NT2/D1 (cell line): Measurements from ENCODE around the gene CANX.

Experiments used
- SUZ12 ChIP-seq: IDR thresholded peaks from 2 replicates; pipeline ENCODE4 v1.6.1; 2011; ENCODE audit not compliant: insufficient read length, insufficient read depth; ENCODE audit errors: extremely low read depth
- ZNF274 ChIP-seq: IDR thresholded peaks from 2 replicates; pipeline ENCODE4 v1.6.1; 2011; ENCODE audit warnings: mild to moderate bottlenecking, low read depth, low read length

GRCh38 chr5:179729727-179730126 lies 31.0 kb downstream of the CANX start:
- no peak for TF ChIP-seq SUZ12
- TF ChIP-seq ZNF274, result no peak
